SH-SY5Y (cell line): Measurements from ENCODE around the gene METTL16.

Experiments used
- GATA2 ChIP-seq: IDR thresholded peaks from 2 replicates; pipeline ENCODE4 v1.6.1; 2011; ENCODE audit warnings: mild to moderate bottlenecking, low read depth, low read length
- GATA3 ChIP-seq: IDR thresholded peaks from 2 replicates; pipeline ENCODE4 v1.6.1; 2011; ENCODE audit warnings: low read depth, mild to moderate bottlenecking, low read length, moderate library complexity

The METTL16 gene, protein sequence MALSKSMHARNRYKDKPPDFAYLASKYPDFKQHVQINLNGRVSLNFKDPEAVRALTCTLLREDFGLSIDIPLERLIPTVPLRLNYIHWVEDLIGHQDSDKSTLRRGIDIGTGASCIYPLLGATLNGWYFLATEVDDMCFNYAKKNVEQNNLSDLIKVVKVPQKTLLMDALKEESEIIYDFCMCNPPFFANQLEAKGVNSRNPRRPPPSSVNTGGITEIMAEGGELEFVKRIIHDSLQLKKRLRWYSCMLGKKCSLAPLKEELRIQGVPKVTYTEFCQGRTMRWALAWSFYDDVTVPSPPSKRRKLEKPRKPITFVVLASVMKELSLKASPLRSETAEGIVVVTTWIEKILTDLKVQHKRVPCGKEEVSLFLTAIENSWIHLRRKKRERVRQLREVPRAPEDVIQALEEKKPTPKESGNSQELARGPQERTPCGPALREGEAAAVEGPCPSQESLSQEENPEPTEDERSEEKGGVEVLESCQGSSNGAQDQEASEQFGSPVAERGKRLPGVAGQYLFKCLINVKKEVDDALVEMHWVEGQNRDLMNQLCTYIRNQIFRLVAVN

DNA sequence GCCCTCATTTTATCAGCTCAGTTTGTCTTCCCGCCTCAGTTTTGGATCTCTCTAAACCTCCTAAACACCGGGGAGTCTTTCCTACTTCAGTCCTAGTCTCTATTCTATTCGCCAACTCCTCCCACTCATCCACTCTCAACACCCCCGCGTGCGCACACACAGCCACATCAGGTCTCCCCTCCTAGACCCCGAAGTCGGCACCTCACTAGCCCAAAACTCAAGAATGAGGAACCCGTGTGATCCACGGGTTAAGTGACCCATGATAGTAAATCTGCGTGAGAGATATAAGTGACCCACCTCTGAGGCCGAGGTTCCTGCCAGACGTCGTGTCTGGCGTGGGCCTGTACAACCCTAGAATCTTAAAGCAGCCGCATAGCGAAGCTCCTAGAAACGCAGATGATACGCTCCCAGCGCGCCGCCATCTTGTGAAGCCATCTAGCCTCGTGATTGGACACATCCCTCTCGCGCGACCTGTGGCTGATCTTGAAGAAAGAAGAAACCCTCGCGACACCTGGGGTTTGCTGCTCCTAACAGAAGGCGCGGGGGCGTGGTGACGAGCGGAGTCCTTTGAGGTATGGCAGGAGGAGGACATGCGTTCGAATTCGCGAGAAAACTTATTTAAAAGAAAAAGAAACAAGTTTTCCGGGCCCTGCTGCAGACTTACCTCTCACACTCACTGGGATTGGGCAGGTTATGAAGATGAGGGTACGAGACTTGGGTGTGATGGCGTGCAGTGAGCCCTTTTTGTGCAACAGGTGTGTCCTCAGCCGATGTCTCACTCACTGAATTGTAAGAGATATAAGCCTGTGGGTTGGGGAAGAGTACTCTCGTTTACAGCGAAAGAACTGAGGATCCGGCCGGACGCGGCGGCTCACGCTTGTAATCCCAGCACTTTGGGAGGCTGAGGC, at the start of gene METTL16:
Gene METTL16 (minus strand): TSS at position 427 of the 908 bp plus-strand sequence. CDS start 9,557 bp downstream, outside the sequence.
- TF ChIP-seq GATA3 (no peak), GATA2 (no peak)

GRCh38 chr17:2560658-2561057, 49.0 kb upstream of the METTL16 start:
- TF ChIP-seq GATA3 (no peak), GATA2 (no peak)

- TF ChIP-seq GATA2 (no peak), GATA3 (no peak)
Measured at GRCh38 chr17:2551928-2552327, 40.2 kb upstream of the METTL16 start.

GRCh38 chr17:2551493-2551892, 39.8 kb upstream of the METTL16 start:
- TF ChIP-seq GATA3 (no peak), GATA2 (no peak)

DNA sequence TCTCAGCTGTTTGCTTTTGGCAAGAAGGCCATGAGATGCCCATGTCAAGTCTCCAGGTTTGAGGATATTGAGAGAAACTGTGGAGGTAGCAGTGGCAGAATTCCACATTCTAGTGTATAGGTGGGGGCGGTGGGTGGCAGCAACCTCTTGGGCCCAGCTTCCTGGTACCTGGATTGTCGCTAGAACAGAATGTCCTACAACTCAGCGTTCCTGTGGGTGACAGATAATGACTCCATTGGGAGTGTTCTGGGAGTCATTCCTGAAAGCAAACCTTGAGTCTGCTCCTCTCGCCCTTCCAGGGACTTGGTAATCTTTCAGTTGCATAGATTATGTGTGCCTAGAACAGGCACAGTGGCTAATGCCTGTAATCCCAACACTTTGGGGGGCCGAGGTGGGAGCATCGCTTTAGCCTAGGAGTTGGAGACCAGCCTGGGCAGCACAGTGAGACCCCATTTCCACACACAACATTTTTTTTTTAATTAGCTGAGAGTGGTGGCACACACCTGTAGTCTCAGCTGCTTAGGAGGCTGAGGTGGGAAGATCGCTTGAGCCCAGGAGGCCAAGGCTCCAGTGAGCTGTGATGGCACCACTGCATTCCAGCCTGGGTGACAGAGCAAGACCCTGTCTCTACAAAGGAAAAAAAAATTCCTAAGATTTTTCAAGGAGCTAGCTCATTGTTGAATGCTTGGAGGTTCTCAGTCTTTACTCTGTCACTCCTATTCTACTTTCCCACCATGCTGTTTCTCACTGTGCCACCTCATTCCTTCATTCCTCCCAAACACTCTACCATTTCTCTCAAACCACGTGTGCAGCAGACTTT, 37.9 kb upstream of the METTL16 start:
- no peak for TF ChIP-seq GATA3
- TF ChIP-seq GATA2: no peak

GRCh38 chr17:2547176-2547575, 35.5 kb upstream of the METTL16 start:
- no peak for TF ChIP-seq GATA2
- no peak for TF ChIP-seq GATA3

GRCh38 chr17:2545393-2545792, 33.7 kb upstream of the METTL16 start:
- TF ChIP-seq GATA3 (no peak), GATA2 (no peak)

DNA sequence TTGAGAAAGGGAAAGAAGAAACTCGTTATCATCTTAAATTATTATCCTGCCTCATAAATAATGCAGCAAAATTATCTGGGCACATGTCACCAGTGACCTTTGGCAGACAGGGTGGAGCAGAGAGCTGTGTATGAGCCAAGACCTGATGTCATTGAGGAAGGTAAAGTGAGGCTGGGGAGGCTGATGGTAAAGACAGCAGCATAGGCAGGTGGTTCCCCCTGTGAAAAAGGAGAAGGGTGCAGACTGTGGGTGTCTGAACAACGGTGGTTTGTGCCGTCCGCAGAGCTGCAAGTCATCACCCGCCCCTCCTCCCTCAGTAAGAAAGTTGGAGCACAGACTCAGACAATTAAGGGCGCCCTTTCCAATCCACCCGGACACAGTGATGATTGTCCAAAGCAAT, 30.8 kb upstream of the METTL16 start:
- no peak for TF ChIP-seq GATA2
- no peak for TF ChIP-seq GATA3

- TF ChIP-seq GATA2: no peak
- no peak for TF ChIP-seq GATA3
Measured at GRCh38 chr17:2542056-2542455, 30.4 kb upstream of the METTL16 start.

GRCh38 chr17:2532146-2532720, 20.5 kb upstream of the METTL16 start:
- TF ChIP-seq GATA3 (no peak), GATA2 (no peak)

DNA sequence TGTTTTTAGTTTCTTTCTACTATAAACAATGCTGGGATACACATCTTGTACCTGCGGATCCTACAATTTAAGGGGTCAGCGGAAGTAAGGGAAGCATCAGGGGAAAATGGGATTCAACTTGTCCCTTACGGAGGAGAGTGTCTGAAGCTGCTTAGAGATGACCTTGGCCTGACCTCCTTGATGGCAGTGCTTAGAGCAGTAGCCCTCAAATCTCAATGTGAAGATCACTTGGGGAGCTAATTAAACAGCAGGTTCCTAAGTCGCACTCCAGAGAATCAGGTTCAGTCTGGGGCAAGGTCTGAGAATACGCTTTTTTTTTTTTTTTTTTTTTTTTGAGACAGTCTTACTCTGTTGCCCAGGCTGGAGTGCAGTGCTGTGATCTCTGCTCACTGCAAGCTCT, 9.6 kb upstream of the METTL16 start:
- TF ChIP-seq GATA3 (no peak), GATA2 (no peak)

DNA sequence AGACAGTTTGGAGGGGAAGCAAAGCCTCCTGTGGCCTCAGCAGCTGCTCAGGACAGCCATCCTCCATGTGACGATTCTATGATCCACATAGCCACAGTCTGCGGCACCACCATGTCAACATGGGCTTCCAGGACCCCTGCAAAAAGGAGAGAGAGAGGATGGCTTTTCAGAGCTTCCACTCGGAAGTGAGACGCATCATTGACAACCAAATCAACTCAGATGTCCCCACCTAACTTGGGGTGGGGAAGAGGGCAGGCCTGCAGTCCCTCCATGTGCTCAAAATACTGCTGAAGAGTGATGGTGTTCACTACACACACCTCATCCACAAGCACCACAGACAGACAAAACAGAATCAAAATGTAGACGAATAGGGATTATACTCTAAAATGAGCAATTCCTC, 5.9 kb upstream of the METTL16 start:
- TF ChIP-seq GATA2: no peak
- no peak for TF ChIP-seq GATA3

- TF ChIP-seq GATA2 (no peak), GATA3 (no peak)
Measured at GRCh38 chr17:2511138-2511461, 588 bp downstream of the METTL16 start.

- TF ChIP-seq GATA3: no peak
- no peak for TF ChIP-seq GATA2
Measured at GRCh38 chr17:2510559-2510958, 1.1 kb downstream of the METTL16 start.
